ENCODE measurements around the gene SALL4.
A peak's percentile ranks its signal among the peaks of the same experiment; 100 is the strongest.
"Not testable (repeated sequence)": the region's sequence is repeated elsewhere in the genome, so short reads cannot be mapped to it uniquely, and the experiment has no call there.

SALL4 gene

DNA sequence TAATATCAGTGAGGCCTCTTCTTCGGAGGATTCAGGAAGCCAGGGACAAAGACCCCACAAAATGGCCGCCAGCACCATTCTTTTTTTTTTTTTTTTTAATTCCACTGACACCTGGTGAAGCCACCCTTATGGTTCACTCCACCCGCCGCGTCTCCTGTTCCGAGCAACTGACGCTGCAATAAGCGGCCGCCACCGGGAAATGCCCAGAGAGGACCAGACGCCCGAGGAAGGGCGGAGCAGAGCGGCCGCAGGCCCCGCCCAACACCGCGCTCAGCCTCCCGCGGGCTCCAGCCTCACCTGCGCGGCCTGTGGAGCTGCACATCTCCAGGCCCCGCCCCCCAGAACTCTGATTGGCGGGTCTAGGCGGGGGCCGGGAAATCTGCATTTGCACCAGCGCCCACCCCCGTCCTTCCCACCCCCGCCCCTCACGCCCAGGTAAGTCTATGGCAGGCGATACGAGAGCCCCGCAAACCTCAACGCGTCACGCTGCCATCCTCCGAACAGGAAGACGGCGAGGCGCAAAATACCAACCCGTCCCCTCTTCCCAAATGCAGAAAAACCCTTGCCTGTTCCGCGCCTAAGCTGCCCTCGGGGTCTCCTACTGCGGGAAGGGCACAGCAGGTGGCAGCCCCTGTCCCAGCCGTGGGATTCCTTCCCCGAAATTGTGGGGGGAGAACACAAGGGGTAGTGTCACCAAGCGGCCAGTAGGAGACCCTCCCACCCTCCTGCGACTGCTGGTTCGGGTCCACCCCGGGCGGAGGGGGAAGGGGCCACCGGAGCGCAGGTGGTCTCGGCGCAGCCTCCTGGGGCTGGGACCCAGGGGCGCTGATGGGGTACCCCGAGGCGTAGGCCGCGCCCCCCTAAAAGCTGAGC is 35.1 kb downstream of the SALL4 start:
- peak in 53 of 56 donors; percentile 15 to 91 (median 71) for DNase-seq

DNA sequence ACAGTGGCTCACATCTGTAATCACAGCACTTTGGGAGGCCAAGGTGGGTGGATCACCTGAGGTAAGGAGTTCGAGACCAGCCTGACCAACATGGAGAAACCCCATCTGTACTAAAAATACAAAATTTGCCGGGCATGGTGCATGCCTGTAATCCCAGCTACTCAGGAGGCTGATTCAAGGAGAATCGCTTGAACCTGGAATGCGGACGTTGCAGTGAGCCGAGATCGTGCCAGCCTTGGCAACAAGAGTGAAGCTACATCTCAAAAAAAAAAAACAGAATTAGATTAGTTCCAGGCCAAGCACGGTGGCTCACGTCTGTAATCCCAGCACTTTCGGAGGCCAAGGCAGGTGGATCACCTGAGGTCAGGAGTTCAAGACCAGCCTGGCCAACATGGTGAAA is 36.9 kb downstream of the SALL4 start:
- DNase-seq = not testable (repeated sequence)

DNA sequence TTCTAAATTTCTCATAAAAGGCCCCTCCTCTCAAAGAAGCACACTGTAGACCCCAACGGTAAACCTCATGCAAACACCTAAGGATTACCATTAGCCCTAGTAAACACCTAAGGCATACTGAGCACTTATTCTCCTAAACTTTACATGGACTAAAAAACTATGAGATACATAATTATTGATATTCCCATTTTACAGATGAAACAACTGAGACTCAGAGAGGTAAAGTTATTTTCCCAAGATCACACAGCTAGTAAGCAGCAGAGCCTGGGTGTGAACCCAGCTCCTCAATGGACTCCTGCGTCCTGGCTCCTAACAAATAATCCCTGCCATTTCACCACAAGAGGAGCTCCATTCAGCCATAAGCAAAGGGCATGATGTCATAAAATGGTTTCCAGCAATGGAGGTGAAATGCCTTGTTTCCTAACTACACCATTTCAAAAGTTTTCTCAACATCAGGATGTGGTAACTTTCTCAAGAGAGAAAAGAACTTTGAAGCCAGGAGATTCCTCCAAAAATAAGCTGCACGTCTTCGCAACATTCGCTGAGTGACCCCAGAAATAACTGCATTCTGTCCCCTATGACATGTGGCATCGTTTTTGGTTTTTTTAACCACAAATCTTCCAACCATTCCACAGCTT is 38.2 kb downstream of the SALL4 start:
- DNase-seq = no peak

GRCh38 chr20:51760905-51761546 is 41.3 kb downstream of the SALL4 start:
- DNase-seq = peak in 1 of 56 donors; percentile 14

GRCh38 chr20:51759769-51760510 is 42.4 kb downstream of the SALL4 start:
- peak in 1 of 56 donors; percentile 11 for DNase-seq

DNA sequence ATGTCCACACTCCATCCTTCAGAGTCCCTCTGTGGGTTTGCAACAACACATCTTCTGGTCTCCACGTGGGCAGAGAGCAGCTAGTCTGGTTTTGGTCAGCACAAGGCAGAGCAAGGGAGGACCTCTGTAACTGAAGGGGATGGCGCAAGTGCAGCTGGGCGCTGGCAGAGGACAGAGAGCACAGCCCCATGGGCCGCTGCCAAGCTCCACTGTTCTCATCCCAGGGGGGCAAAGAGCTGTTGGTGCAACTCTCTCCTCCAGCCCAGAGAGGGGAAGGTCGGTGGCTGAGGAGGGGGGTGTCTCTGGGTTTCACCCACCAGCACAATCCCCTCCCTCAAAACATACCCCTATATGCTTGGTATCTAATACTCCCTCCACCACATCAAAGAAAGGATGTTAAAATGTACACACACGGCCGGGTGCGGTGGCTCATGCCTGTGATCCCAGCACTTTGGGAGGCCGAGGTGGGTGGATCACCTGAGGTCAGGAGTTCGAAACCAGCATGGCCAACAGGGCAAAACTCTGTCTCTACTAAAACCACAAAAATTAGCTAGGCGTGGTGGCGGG is 43.3 kb downstream of the SALL4 start:
- peak in 49 of 56 donors; percentile 23 to 82 (median 67) for DNase-seq

DNA sequence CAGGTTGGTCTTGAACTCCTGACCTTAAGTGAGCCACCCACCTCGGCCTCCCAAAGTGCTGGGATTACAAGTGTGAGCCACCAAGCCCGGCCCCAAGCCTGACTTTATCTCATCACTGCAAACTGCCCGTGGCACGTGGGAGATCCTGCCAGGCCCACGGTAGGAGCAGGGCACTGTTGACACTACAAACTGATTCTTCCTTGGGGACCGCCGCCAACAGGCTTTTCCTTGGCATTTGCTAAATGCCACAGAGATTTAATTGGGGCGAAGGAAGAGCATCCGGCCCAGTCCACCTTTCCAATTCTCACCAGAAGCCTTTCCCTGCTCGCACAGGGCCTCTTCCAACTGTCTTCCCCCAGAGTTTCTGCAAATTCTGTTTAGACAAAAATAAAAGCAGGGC is 45.1 kb downstream of the SALL4 start:
- DNase-seq = peak in 1 of 56 donors; percentile 11

- DNase-seq = no peak
Measured at GRCh38 chr20:51756653-51757052, 45.7 kb downstream of the SALL4 start.

- DNase-seq = not testable (repeated sequence)
Measured at GRCh38 chr20:51753220-51753619, 49.1 kb downstream of the SALL4 start.

DNA sequence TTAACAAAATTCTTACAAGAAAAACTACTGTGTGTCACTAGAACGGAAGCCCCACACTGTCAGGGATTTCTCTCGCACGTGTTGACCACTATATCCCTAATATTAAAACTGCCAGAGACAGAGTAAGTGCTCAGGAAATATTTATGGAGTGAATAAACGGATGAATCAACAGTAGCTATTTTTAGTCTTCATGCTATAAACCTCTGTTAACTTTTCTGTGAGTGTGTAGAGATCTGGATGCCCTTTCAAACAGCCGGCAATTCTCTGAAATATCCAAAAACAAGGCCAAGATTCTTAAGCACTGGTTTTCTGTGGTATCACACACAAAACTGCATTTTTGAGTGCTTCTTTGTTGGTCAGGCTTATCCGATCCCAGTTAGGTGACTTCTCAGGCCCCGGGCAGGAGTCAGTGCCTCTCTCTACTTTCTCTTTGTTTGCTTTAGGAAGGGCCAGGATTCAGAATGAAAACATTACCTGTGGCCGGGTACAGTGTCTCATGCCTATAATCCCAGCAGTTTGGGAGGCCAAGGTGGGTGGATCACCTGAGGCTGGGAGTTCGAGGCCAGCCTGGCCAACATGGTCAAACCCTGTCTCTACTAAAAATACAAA is 49.9 kb downstream of the SALL4 start:
- DNase-seq = no peak

DNA sequence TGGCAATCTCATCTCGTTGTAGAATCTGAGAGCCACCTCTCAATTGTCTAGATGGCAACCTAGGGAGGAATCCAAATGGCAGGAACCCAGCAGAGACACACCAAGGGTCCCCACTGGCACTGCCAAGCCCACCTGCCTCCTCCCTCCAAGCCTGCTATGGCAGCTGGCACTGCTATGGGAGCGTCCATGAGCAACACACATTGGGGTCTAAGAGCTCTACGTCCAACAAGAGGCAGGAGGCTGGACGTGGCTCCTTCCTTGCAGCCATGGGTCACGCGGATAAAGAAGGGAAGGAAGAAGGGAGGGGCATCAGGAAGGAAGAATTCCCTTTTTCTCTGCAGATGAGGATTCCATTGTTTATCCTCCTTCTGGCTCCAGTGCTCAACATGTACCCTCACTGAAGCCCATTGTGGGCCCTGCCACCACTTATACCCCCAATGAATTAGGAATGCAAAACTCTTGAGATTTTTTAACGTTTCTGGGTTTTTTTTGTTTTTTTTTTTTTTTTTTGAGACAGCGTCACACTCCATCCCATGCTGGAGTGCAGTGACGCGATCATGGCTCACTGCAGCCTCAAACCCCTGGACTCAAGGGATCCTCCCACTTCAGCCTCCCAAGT is 51.4 kb downstream of the SALL4 start:
- no peak for DNase-seq

DNA sequence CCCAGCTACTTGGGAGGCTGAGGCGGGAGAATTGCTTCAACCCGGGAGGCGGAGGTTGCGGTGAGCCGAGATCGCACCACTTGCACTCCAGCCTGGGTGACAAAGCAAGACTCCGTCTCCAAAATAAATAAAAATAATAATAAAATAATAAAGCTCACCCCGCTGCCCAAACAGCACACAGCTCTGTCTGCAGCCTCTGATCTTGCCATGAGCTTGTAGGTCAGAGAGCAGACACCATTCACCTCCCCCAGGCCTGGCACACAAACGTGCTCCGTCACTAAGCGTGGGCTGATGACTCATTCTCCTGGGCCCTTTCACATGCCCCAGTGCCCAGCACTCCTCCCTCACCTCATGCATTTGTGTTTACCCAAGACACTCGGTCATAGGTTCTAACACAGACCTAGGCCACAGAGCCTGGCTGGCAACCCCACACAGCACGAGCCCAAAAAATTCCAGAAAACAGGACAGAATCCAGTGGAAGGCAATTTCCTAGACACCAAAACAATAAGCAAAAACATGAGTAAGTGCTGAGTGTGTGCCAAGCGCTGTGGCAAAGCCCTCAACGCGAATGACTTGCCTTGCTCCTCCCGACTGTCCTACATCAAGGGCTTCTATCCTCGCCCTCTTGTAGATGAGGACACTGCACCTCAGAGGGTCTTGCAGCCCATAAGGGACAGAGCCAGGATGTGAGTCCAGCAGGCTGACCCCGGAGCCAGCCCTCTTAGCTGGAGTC is 52.1 kb downstream of the SALL4 start:
- DNase-seq = peak in 41 of 56 donors; percentile 21 to 93 (median 57)

- peak in 6 of 56 donors; percentile 12 to 41 (median 24) for DNase-seq
Measured at GRCh38 chr20:51749674-51750036, 52.7 kb downstream of the SALL4 start.

GRCh38 chr20:51747182-51747911 is 55.0 kb downstream of the SALL4 start:
- DNase-seq = no peak

DNA sequence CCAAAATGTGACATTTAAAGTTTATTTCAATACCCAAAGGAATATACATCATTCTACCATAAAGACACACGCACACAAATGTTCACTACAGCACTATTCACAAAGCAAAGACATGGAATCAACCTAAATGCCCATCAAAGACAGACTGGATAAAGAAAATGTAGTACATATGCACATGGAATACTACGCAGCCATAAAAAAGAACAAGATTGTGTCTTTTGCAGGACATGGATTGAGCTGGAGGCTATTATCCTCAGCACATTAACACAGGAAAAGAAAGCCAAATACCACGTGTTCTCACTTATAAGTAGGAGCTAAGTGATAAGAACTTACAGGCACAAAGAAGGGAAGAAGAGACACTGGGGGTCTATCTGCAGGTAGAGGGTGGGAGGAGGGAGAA is 56.5 kb downstream of the SALL4 start:
- no peak for DNase-seq

- no peak for DNase-seq
Measured at GRCh38 chr20:51740838-51741237, 61.5 kb downstream of the SALL4 start.

DNA sequence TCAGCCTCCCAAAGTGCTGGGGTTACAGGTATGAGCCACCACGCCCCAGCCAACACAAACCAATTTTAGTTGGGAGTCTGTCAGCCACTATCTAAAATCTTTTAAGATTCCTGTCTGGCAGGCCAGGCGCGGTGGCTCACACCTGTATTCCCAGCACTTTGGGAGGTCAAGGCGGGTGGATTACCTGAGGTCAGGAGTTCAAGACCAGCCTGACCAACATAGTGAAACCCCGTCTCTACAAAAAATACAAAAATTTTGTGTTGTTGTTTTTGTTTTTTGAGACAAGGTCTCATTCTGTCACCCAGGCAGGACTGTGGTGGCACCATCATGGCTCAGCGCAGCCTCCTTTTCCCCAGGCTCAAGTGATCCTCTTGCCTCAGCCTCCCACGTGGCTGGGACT is 62.0 kb downstream of the SALL4 start:
- not testable (repeated sequence) for DNase-seq

DNA sequence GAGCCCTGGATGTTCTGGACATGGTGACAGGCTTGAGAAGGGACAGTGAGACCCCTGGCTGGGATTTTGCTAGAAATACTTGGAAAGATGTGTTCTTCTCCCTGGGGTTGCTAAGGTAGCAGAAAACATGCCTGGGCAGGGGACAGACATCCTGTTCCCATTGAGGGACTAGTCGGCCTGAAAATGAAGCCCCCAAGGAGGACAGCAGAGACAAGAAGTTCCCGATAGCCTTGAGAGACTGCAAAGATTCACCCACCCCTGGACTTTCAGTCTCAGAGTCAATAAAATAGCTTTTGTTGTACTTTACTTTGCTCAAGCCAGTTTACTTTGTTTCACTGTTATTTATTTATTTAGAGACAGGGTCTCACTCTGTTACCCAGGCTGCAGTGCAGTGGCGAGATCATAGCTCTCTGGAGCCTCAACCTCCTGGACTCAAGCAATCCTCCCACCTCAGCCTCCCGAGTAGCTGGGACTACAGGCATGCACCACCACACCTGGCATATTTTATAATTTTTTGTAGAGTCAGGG is 62.5 kb downstream of the SALL4 start:
- peak in 7 of 56 donors; percentile 11 to 65 (median 18) for DNase-seq

All from nucleus accumbens (tissue), 56 donors.